Breast epithelium (tissue), 4 donors: ENCODE results near the gene TMCC1. TPM values are rescaled to one million over a fixed set of nuclear protein-coding genes. Genes with fewer than 3 reads are reported as not detected.
"Not testable (repeated sequence)": the region's sequence is repeated elsewhere in the genome, so short reads cannot be mapped to it uniquely, and the experiment has no call there.

Experiments
- DNase-seq, 2 donors: peaks; one replicate each; pipeline ENCODE4 v3.0.0-alpha.2; 2019; ENCODE audit warnings: low spot score in 2 of 2
- H3K27ac ChIP-seq, 2 donors: fragments of 200-600 bp; sonication (generic) in 1 of 2; one replicate each; pipeline ENCODE4 v1.5.1; 2016 to 2019; ENCODE audit warnings: mild to moderate bottlenecking in 1 of 2
- H3K27me3 ChIP-seq, 2 donors: fragments of 200-600 bp; sonication (generic) in 1 of 2; one replicate each; pipeline versions ENCODE4 v1.5.1 to v1.6.0; 2017 to 2019; ENCODE audit warnings: control low read depth in 1 of 2, mild to moderate bottlenecking in 1 of 2
- H3K36me3 ChIP-seq: fragments of 200-600 bp; one replicate; pipeline ENCODE4 v1.5.1; 2019
- H3K4me1 ChIP-seq, 2 donors: fragments of 200-600 bp; sonication (generic); one replicate each; pipeline ENCODE4 v1.5.1; 2016 to 2019; ENCODE audit warnings: control low read depth in 1 of 2
- H3K4me3 ChIP-seq, 3 donors: fragments of 200-600 bp; sonication (generic); 1 replicate in 2 of 3; 2 replicates in 1 of 3; pipeline ENCODE4 v1.5.1; 2016 to 2019; ENCODE audit warnings: mild to moderate bottlenecking in 3 of 3, moderate library complexity in 2 of 3
- H3K9me3 ChIP-seq, 2 donors: fragments of 200-600 bp; sonication (generic) in 1 of 2; one replicate each; pipeline ENCODE4 v1.5.1; 2016 to 2019; ENCODE audit warnings: control low read depth in 1 of 2
- CTCF ChIP-seq, 3 donors: fragments of 450-650 bp; IDR thresholded peaks; one replicate each; pipeline ENCODE4 v1.5.1; 2016 to 2017; ENCODE audit warnings: antibody characterized with exemption in 3 of 3, mild to moderate bottlenecking in 3 of 3, moderate library complexity in 3 of 3
- POLR2A ChIP-seq: fragments of 450-650 bp; IDR thresholded peaks from one replicate; pipeline ENCODE4 v1.6.1; 2016; ENCODE audit warnings: antibody characterized with exemption, mild to moderate bottlenecking, moderate library complexity
- POLR2AphosphoS5 ChIP-seq, 3 donors: sonication (generic); formaldehyde crosslinking; IDR thresholded peaks; one replicate each; pipeline ENCODE4 v1.6.1; 2017; ENCODE audit warnings: antibody characterized with exemption in 3 of 3
- intact Hi-C: fragments of 100-400 bp; cut with DNase I; formaldehyde crosslinking; loops from one replicate; pipeline ENCODE4 v1.15.1; 2023; ENCODE audit warnings: low total_unique reads
- total RNA-seq, 3 donors: library from RNA; depleted of rRNA; stranded (reverse); fragments of >200 nt; gene quantifications; one replicate each; pipeline ENCODE4 v1.1.0, GENCODE V29; 2016

TMCC1 gene
- total RNA-seq, 3 donors from 2014 or later, result 29.4 to 48.1 (median 29.8) TPM

GRCh38 chr3:129612534-129613366 lies 280.8 kb downstream of the TMCC1 start:
- no peaks in the 10 kb centered on the region for H3K9me3 ChIP-seq
- H3K4me3 ChIP-seq, result no peak overlapping the region
- DNase-seq, result no peak
- TF ChIP-seq POLR2A (no peak), POLR2AphosphoS5 (IDR thresholded peaks at IDR 0.05) (no peak), CTCF (IDR thresholded peaks at IDR 0.05) (no peak)
- intact Hi-C loops, result no loop called here
- H3K4me1 ChIP-seq, result peaks cover 0 to 6% of the 10 kb centered on the region in 2 donors
- H3K27ac ChIP-seq, result peak overlapping the region in 1 of 2 donors; percentile 72
- H3K36me3 ChIP-seq, result no peaks in the 10 kb centered on the region
- H3K27me3 ChIP-seq, result no peaks in the 10 kb centered on the region

- intact Hi-C loops, result no loop called here
- TF ChIP-seq POLR2AphosphoS5 (IDR thresholded peaks at IDR 0.05) (peak in 1 of 3 donors; percentile 8), CTCF (IDR thresholded peaks at IDR 0.05) (no peak)
- Histone ChIP-seq H3K9me3 (no peaks in the 10 kb centered on the region), H3K36me3 (no peaks in the 10 kb centered on the region), H3K4me3 (peak overlapping the region in 1 of 3 donors; percentile 35), H3K27me3 (no peaks in the 10 kb centered on the region), H3K4me1 (peaks cover 0 to 6% of the 10 kb centered on the region in 2 donors), H3K27ac (peak overlapping the region; percentile 33 to 72)
- DNase-seq, result no peak
These were observed 281.5 kb downstream of the TMCC1 start for GRCh38 chr3:129611812-129612533.

GRCh38 chr3:129611446-129611800 lies 282.1 kb downstream of the TMCC1 start:
- Histone ChIP-seq H3K27me3 (no peaks in the 10 kb centered on the region), H3K36me3 (no peaks in the 10 kb centered on the region), H3K4me3 (no peak overlapping the region), H3K27ac (peak overlapping the region; percentile 33 to 72), H3K4me1 (peaks cover 0 to 6% of the 10 kb centered on the region in 2 donors), H3K9me3 (no peaks in the 10 kb centered on the region)
- TF ChIP-seq POLR2A, result no peak
- no peak for TF ChIP-seq CTCF (IDR thresholded peaks at IDR 0.05)
- DNase-seq, result no peak
- intact Hi-C loops, result no loop called here

- DNase-seq, H3K4me1 ChIP-seq, intact Hi-C loops, H3K27me3 ChIP-seq, H3K36me3 ChIP-seq, H3K4me3 ChIP-seq, H3K9me3 ChIP-seq: not testable (repeated sequence)
- peak overlapping the region in 1 of 2 donors; percentile 72 for H3K27ac ChIP-seq
These were observed 282.6 kb downstream of the TMCC1 start for GRCh38 chr3:129610794-129611445.

GRCh38 chr3:129610276-129610675 lies 283.2 kb downstream of the TMCC1 start:
- Histone ChIP-seq H3K4me3 (no peak overlapping the region), H3K27me3 (no peaks in the 10 kb centered on the region), H3K27ac (peak overlapping the region in 1 of 2 donors; percentile 16), H3K36me3 (no peaks in the 10 kb centered on the region), H3K4me1 (peaks cover 0 to 12% of the 10 kb centered on the region in 2 donors), H3K9me3 (no peaks in the 10 kb centered on the region)
- TF ChIP-seq POLR2A (no peak), POLR2AphosphoS5 (IDR thresholded peaks at IDR 0.05) (no peak), CTCF (IDR thresholded peaks at IDR 0.05) (no peak)
- DNase-seq, result no peak
- intact Hi-C loops, result no loop called here
